ENCODE data around the gene ARIH2. TPM values are rescaled to one million over a fixed set of nuclear protein-coding genes. Genes with fewer than 3 reads are reported as not detected.

Gene ARIH2
- total and polyA plus RNA-seq, 2 donors (not counting 3 experiments of a cell fraction or from before 2014, with no cell fraction given): 59.7 to 85.5 TPM

DNA sequence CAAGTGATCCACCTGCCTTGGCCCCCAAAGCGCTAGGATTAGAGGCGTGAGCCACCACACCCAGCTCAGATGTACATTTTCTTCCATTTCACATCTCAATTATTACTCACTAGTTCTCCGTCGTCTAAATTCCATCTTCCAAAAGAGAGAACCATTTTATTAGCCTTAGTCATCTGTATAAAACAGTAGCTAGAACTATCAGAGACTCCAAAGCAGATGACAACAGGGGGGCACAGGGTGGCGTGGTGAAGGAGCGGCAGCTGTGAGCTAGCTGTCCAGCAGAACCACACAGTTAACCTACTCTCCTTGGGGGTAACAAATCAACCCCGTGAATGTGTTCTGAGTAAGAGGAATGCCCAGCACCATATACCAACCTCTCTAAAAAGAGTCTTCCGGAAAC lies 27.0 kb upstream of the ARIH2 start:
- TF ChIP-seq, protein P1, sequence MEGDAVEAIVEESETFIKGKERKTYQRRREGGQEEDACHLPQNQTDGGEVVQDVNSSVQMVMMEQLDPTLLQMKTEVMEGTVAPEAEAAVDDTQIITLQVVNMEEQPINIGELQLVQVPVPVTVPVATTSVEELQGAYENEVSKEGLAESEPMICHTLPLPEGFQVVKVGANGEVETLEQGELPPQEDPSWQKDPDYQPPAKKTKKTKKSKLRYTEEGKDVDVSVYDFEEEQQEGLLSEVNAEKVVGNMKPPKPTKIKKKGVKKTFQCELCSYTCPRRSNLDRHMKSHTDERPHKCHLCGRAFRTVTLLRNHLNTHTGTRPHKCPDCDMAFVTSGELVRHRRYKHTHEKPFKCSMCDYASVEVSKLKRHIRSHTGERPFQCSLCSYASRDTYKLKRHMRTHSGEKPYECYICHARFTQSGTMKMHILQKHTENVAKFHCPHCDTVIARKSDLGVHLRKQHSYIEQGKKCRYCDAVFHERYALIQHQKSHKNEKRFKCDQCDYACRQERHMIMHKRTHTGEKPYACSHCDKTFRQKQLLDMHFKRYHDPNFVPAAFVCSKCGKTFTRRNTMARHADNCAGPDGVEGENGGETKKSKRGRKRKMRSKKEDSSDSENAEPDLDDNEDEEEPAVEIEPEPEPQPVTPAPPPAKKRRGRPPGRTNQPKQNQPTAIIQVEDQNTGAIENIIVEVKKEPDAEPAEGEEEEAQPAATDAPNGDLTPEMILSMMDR (IDR thresholded peaks at IDR 0.05; ENCODE audit: extremely low read depth in 1 of 2, insufficient read depth in 1 of 2, low read depth in 1 of 2, low read length in 2 of 2): no peak
- TF ChIP-seq FOS (IDR thresholded peaks at IDR 0.05; ENCODE audit: borderline replicate concordance, insufficient read depth, low read length) (no peak), POLR2AphosphoS5 (IDR thresholded peaks at IDR 0.05; ENCODE audit: insufficient read depth, low read depth, low read length) (no peak), EZH2 (IDR thresholded peaks at IDR 0.05; ENCODE audit: borderline replicate concordance, low read depth, low read length, severe bottlenecking) (no peak), MYC (IDR thresholded peaks at IDR 0.05; ENCODE audit: low read depth, low read length) (no peak), GATA2 (IDR thresholded peaks at IDR 0.05; ENCODE audit: insufficient read depth, insufficient read length, low read depth, low read length) (no peak), JUN (IDR thresholded peaks at IDR 0.05; ENCODE audit: borderline replicate concordance, insufficient read depth, insufficient read length, low read depth) (no peak)
- intact Hi-C loops (cut with micrococcal nuclease): no loop called here
- no peaks in the 10 kb centered on the region for H4K20me1 ChIP-seq (replicated peaks; ENCODE audit: control insufficient read depth, extremely low read depth, insufficient read depth, low read length)
- H3K9me1 ChIP-seq (replicated peaks; ENCODE audit: control insufficient read depth, extremely low read depth, insufficient read depth, low read length): no peaks in the 10 kb centered on the region
- POLR2A ChIA-PET: no interaction called here
- DNase-seq (ENCODE audit: low read depth, low spot score): no peak
- H3K36me3 ChIP-seq (ENCODE audit: control insufficient read depth in 2 of 2, extremely low read depth in 1 of 2, insufficient read depth in 2 of 2, low read length in 2 of 2): no peaks in the 10 kb centered on the region
- BruUV-seq (replicated peaks): no TSS peak
- no peaks in the 10 kb centered on the region for H3K9me3 ChIP-seq (replicated peaks; ENCODE audit: control insufficient read depth, insufficient read depth, low read length)
- H3K4me2 ChIP-seq (ENCODE audit: insufficient read depth, low read length): no peak overlapping the region
- dilution Hi-C loops (cut with MboI; ENCODE audit: extremely low pct_ligation_motif_present, low sequenced_read_pairs): no loop called here
- H3K4me3 ChIP-seq (replicated peaks in 1 of 3; ENCODE audit: insufficient read depth in 1 of 3, low read depth in 1 of 3, low read length in 3 of 3): no peak overlapping the region
- no peaks in the 10 kb centered on the region for H3K27me3 ChIP-seq (ENCODE audit: control insufficient read depth in 2 of 2, insufficient read depth in 2 of 2, low read length in 2 of 2)
- no peak for FAIRE-seq
- H3K79me2 ChIP-seq (ENCODE audit: control insufficient read depth, insufficient read depth, low read length): no peaks in the 10 kb centered on the region
- H3K9ac ChIP-seq (replicated peaks; ENCODE audit: extremely low read depth, insufficient read depth, low read length): no peak overlapping the region
- CTCF ChIA-PET: no interaction called here
- H3K4me1 ChIP-seq (ENCODE audit: control insufficient read depth, extremely low read depth, insufficient read depth, low read length): no peaks in the 10 kb centered on the region
- no peak overlapping the region for H3K27ac ChIP-seq (ENCODE audit: insufficient read depth, low read depth, low read length)
- no peak overlapping the region for H2AFZ ChIP-seq (ENCODE audit: low read depth, low read length)

All from endothelial cell of umbilical vein (primary cell).